Stimulated activated naive B cell treated with anti-CD40 and anti-IgM and Interleukin-4, amounts not matched to agents 10 μg/mL and 1 μg/mL and 100 μg/mL, for 72 hours (primary cell): ENCODE results near the gene CH25H.
A peak's percentile ranks its signal among the peaks of the same experiment; 100 is the strongest.
"Not testable (repeated sequence)": the region's sequence is repeated elsewhere in the genome, so short reads cannot be mapped to it uniquely, and the experiment has no call there.

Experiments used
- ATAC-seq, 2 donors: fragments of 150-1000 bp; cut with Tn5 transposase; replicated peaks; 2 replicates each; pipeline ENCODE4 v1.10.0; 2021; ENCODE audit warnings: moderate library complexity in 1 of 2
- DNase-seq: peaks from one replicate; pipeline ENCODE4 v3.0.0; 2021
- H3K27ac Mint-ChIP-seq: one replicate; pipeline ENCODE4 v1.8.0; 2022; ENCODE audit warnings: mild to moderate bottlenecking, mixed read lengths
- H3K27me3 Mint-ChIP-seq, 2 donors: one replicate each; pipeline ENCODE4 v1.8.0; 2022; ENCODE audit warnings: mixed read lengths in 2 of 2
- H3K36me3 Mint-ChIP-seq, 2 donors: one replicate each; pipeline ENCODE4 v1.8.0; 2022; ENCODE audit warnings: mixed read lengths in 2 of 2, mild to moderate bottlenecking in 1 of 2
- H3K4me1 Mint-ChIP-seq, 2 donors: one replicate each; pipeline ENCODE4 v1.8.0; 2022; ENCODE audit warnings: mixed read lengths in 2 of 2, mild to moderate bottlenecking in 1 of 2
- H3K4me3 Mint-ChIP-seq, 2 donors: one replicate each; pipeline ENCODE4 v1.8.0; 2022; ENCODE audit warnings: mild to moderate bottlenecking in 2 of 2, mixed read lengths in 2 of 2, moderate library complexity in 1 of 2
- H3K9me3 Mint-ChIP-seq, 2 donors: one replicate each; pipeline ENCODE4 v1.8.0; 2022; ENCODE audit warnings: mixed read lengths in 2 of 2, mild to moderate bottlenecking in 1 of 2

CH25H gene

GRCh38 chr10:89207181-89207800 is at the start of gene CH25H:
CH25H (minus strand) TSS chr10:89207317; CDS start chr10:89207292, 25 bp downstream.
- peaks cover 17 to 38% of the 10 kb centered on the region in 2 donors for H3K4me1 Mint-ChIP-seq
- ATAC-seq (peak; percentile 51 to 57), DNase-seq (peak; percentile 10)
- H3K36me3 Mint-ChIP-seq, result no peaks in the 10 kb centered on the region
- peak within 1 kb of the TSS; percentile 80 to 81 for H3K4me3 Mint-ChIP-seq
- peak within 1 kb of the TSS; percentile 52 for H3K27ac Mint-ChIP-seq
- H3K27me3 Mint-ChIP-seq, result peaks cover 31 to 34% of the 10 kb centered on the region in 2 donors
- H3K9me3 Mint-ChIP-seq, result no peaks in the 10 kb centered on the region

- no peaks in the 10 kb centered on the region for H3K27me3 Mint-ChIP-seq
- no peak overlapping the region for H3K27ac Mint-ChIP-seq
- ATAC-seq (no peak), DNase-seq (no peak)
- H3K4me3 Mint-ChIP-seq, result no peak overlapping the region
- H3K9me3 Mint-ChIP-seq, result peaks cover 10 to 11% of the 10 kb centered on the region in 2 donors
- H3K36me3 Mint-ChIP-seq, result peaks cover 8 to 11% of the 10 kb centered on the region in 2 donors
- peaks cover 6 to 10% of the 10 kb centered on the region in 2 donors for H3K4me1 Mint-ChIP-seq
Measured at GRCh38 chr10:89256340-89256739, 49.2 kb upstream of the CH25H start.

- no peak overlapping the region for H3K4me3 Mint-ChIP-seq
- peaks cover 8 to 11% of the 10 kb centered on the region in 2 donors for H3K36me3 Mint-ChIP-seq
- DNase-seq (no peak), ATAC-seq (no peak)
- no peak overlapping the region for H3K27ac Mint-ChIP-seq
- H3K4me1 Mint-ChIP-seq, result peaks cover 11 to 13% of the 10 kb centered on the region in 2 donors
- H3K27me3 Mint-ChIP-seq, result no peaks in the 10 kb centered on the region
- H3K9me3 Mint-ChIP-seq, result peaks cover 10 to 11% of the 10 kb centered on the region in 2 donors
Measured at GRCh38 chr10:89255793-89256192, 48.7 kb upstream of the CH25H start.

- H3K4me1 Mint-ChIP-seq, result peaks cover 10 to 13% of the 10 kb centered on the region in 2 donors
- not testable (repeated sequence) for DNase-seq, H3K27me3 Mint-ChIP-seq, H3K4me3 Mint-ChIP-seq, H3K27ac Mint-ChIP-seq, ATAC-seq
- peaks cover 8 to 11% of the 10 kb centered on the region in 2 donors for H3K36me3 Mint-ChIP-seq
- peaks cover 10 to 11% of the 10 kb centered on the region in 2 donors for H3K9me3 Mint-ChIP-seq
Measured at GRCh38 chr10:89255091-89255579, 48.0 kb upstream of the CH25H start.

GRCh38 chr10:89252225-89252585 is 45.1 kb upstream of the CH25H start:
- peaks cover 12 to 15% of the 10 kb centered on the region in 2 donors for H3K36me3 Mint-ChIP-seq
- DNase-seq, result no peak
- H3K4me3 Mint-ChIP-seq, result peak overlapping the region in 1 of 2 donors; percentile 94
- ATAC-seq, result no peak
- no peaks in the 10 kb centered on the region for H3K27me3 Mint-ChIP-seq
- H3K27ac Mint-ChIP-seq, result peak overlapping the region; percentile 51
- peaks cover 10 to 11% of the 10 kb centered on the region in 2 donors for H3K9me3 Mint-ChIP-seq
- H3K4me1 Mint-ChIP-seq, result peaks cover 16 to 26% of the 10 kb centered on the region in 2 donors

- peaks cover 10 to 11% of the 10 kb centered on the region in 2 donors for H3K9me3 Mint-ChIP-seq
- peak within 1 kb of the TSS; percentile 92 to 94 for H3K4me3 Mint-ChIP-seq
- H3K27me3 Mint-ChIP-seq, result no peaks in the 10 kb centered on the region
- peak; percentile 95 to 96 for ATAC-seq
- peaks cover 16 to 26% of the 10 kb centered on the region in 2 donors for H3K4me1 Mint-ChIP-seq
- peak within 1 kb of the TSS; percentile 87 for H3K27ac Mint-ChIP-seq
- peaks cover 12 to 15% of the 10 kb centered on the region in 2 donors for H3K36me3 Mint-ChIP-seq
- peak; percentile 98 for DNase-seq
Measured at GRCh38 chr10:89251409-89252224, 44.5 kb upstream of the CH25H start, which contains the start of gene LIPA. LIPA (minus strand) TSS chr10:89251775; CDS start chr10:89247648, 4,127 bp downstream.

GRCh38 chr10:89250865-89251408 is 43.8 kb upstream of the CH25H start:
- ATAC-seq, result no peak
- DNase-seq, result no peak
- no peaks in the 10 kb centered on the region for H3K27me3 Mint-ChIP-seq
- peak overlapping the region; percentile 87 for H3K27ac Mint-ChIP-seq
- peaks cover 10 to 11% of the 10 kb centered on the region in 2 donors for H3K9me3 Mint-ChIP-seq
- peak overlapping the region; percentile 92 to 94 for H3K4me3 Mint-ChIP-seq
- H3K36me3 Mint-ChIP-seq, result peaks cover 12 to 15% of the 10 kb centered on the region in 2 donors
- H3K4me1 Mint-ChIP-seq, result peaks cover 16 to 29% of the 10 kb centered on the region in 2 donors

- Mint-ChIP-seq H3K27me3 (no peaks in the 10 kb centered on the region), H3K9me3 (peaks cover 0 to 2% of the 10 kb centered on the region in 2 donors), H3K36me3 (peaks cover 5% of the 10 kb centered on the region in 2 donors), H3K4me1 (peaks cover 18 to 37% of the 10 kb centered on the region in 2 donors), H3K27ac (peak overlapping the region; percentile 72), H3K4me3 (peak overlapping the region; percentile 3 to 38)
- no peak for ATAC-seq
- no peak for DNase-seq
Measured at GRCh38 chr10:89248990-89249389, 41.9 kb upstream of the CH25H start.

- not testable (repeated sequence) for H3K27me3 Mint-ChIP-seq, DNase-seq, H3K36me3 Mint-ChIP-seq, ATAC-seq, H3K27ac Mint-ChIP-seq, H3K4me3 Mint-ChIP-seq, H3K9me3 Mint-ChIP-seq
- peaks cover 27 to 51% of the 10 kb centered on the region in 2 donors for H3K4me1 Mint-ChIP-seq
Measured at GRCh38 chr10:89247623-89248022, 40.5 kb upstream of the CH25H start.

- H3K4me3 Mint-ChIP-seq, result no peak overlapping the region
- peaks cover 11 to 12% of the 10 kb centered on the region in 2 donors for H3K36me3 Mint-ChIP-seq
- ATAC-seq (no peak), DNase-seq (no peak)
- H3K9me3 Mint-ChIP-seq, result no peaks in the 10 kb centered on the region
- no peaks in the 10 kb centered on the region for H3K27me3 Mint-ChIP-seq
- no peak overlapping the region for H3K27ac Mint-ChIP-seq
- peaks cover 28 to 54% of the 10 kb centered on the region in 2 donors for H3K4me1 Mint-ChIP-seq
Measured at GRCh38 chr10:89245802-89246201, 38.7 kb upstream of the CH25H start.

- peak overlapping the region; percentile 14 to 21 for H3K4me3 Mint-ChIP-seq
- H3K9me3 Mint-ChIP-seq, result no peaks in the 10 kb centered on the region
- peak overlapping the region; percentile 48 for H3K27ac Mint-ChIP-seq
- no peak for DNase-seq
- ATAC-seq, result peak; percentile 41 to 43
- peaks cover 23 to 24% of the 10 kb centered on the region in 2 donors for H3K36me3 Mint-ChIP-seq
- peaks cover 32 to 48% of the 10 kb centered on the region in 2 donors for H3K4me1 Mint-ChIP-seq
- H3K27me3 Mint-ChIP-seq, result no peaks in the 10 kb centered on the region
Measured at GRCh38 chr10:89242840-89243568, 35.9 kb upstream of the CH25H start.

- DNase-seq, result no peak
- H3K4me3 Mint-ChIP-seq, result no peak overlapping the region
Measured at GRCh38 chr10:89242345-89242684, 35.2 kb upstream of the CH25H start.

GRCh38 chr10:89241486-89242344 is 34.6 kb upstream of the CH25H start:
- H3K9me3 Mint-ChIP-seq, result no peaks in the 10 kb centered on the region
- H3K4me3 Mint-ChIP-seq, result no peak overlapping the region
- DNase-seq, result no peak
- ATAC-seq, result peak; percentile 49 to 78
- H3K36me3 Mint-ChIP-seq, result peaks cover 27 to 28% of the 10 kb centered on the region in 2 donors
- no peak overlapping the region for H3K27ac Mint-ChIP-seq
- no peaks in the 10 kb centered on the region for H3K27me3 Mint-ChIP-seq
- peaks cover 32 to 54% of the 10 kb centered on the region in 2 donors for H3K4me1 Mint-ChIP-seq

More at GRCh38 chr10:89242345-89242684, 35.2 kb upstream of the CH25H start:
- Mint-ChIP-seq H3K36me3 (peaks cover 27 to 28% of the 10 kb centered on the region in 2 donors), H3K9me3 (no peaks in the 10 kb centered on the region), H3K4me1 (peaks cover 32 to 54% of the 10 kb centered on the region in 2 donors), H3K27me3 (no peaks in the 10 kb centered on the region), H3K27ac (no peak overlapping the region)
- ATAC-seq, result no peak
